ENCODE results near the gene C2CD3.

Gene C2CD3

GRCh38 chr11:74170694-74171629 lies at the start of gene C2CD3, which contains the start of gene PPME1:
C2CD3 (minus strand) TSS chr11:74171002; CDS start chr11:74170792, 210 bp downstream.
PPME1 (plus strand) TSS chr11:74171289; CDS start chr11:74171422, 133 bp downstream.
- peak; percentile 99 for DNase-seq (ENCODE audit: low read depth)

GRCh38 chr11:74220376-74220775 lies 49.6 kb upstream of the C2CD3 start:
- no peak for DNase-seq (ENCODE audit: low read depth)

- no peak for DNase-seq (ENCODE audit: low read depth)
These were observed 41.7 kb upstream of the C2CD3 start for GRCh38 chr11:74212533-74212932.

GRCh38 chr11:74208507-74208906 lies 37.7 kb upstream of the C2CD3 start:
- no peak for DNase-seq (ENCODE audit: low read depth)

GRCh38 chr11:74206746-74207145 lies 35.9 kb upstream of the C2CD3 start:
- no peak for DNase-seq (ENCODE audit: low read depth)

GRCh38 chr11:74205181-74205580 lies 34.4 kb upstream of the C2CD3 start:
- DNase-seq (ENCODE audit: low read depth), result no peak

- no peak for DNase-seq (ENCODE audit: low read depth)
These were observed 33.9 kb upstream of the C2CD3 start for GRCh38 chr11:74204701-74205100.

GRCh38 chr11:74203966-74204365 lies 33.2 kb upstream of the C2CD3 start:
- peak; percentile 1 for DNase-seq (ENCODE audit: low read depth)

GRCh38 chr11:74196781-74197486 lies 26.1 kb upstream of the C2CD3 start:
- DNase-seq (ENCODE audit: low read depth), result no peak

- DNase-seq (ENCODE audit: low read depth), result no peak
These were observed 25.0 kb upstream of the C2CD3 start for GRCh38 chr11:74195828-74196227.

- DNase-seq (ENCODE audit: low read depth), result no peak
These were observed 14.9 kb upstream of the C2CD3 start for GRCh38 chr11:74185695-74186094.

- DNase-seq (ENCODE audit: low read depth), result no peak
These were observed 14.5 kb upstream of the C2CD3 start for GRCh38 chr11:74185285-74185684.

- DNase-seq (ENCODE audit: low read depth), result no peak
These were observed 11.8 kb upstream of the C2CD3 start for GRCh38 chr11:74182635-74183034.

- DNase-seq (ENCODE audit: low read depth), result no peak
These were observed 8.6 kb upstream of the C2CD3 start for GRCh38 chr11:74179234-74180052.

GRCh38 chr11:74175920-74176319 lies 5.1 kb upstream of the C2CD3 start:
- no peak for DNase-seq (ENCODE audit: low read depth)

- no peak for DNase-seq (ENCODE audit: low read depth)
These were observed 1.2 kb upstream of the C2CD3 start for GRCh38 chr11:74171997-74172396.

- no peak for DNase-seq (ENCODE audit: low read depth)
These were observed 797 bp upstream of the C2CD3 start for GRCh38 chr11:74171630-74171968.

GRCh38 chr11:74169738-74170458 lies 904 bp downstream of the C2CD3 start:
- no peak for DNase-seq (ENCODE audit: low read depth)

- DNase-seq (ENCODE audit: low read depth), result no peak
These were observed 2.0 kb downstream of the C2CD3 start for GRCh38 chr11:74168838-74169237.

GRCh38 chr11:74162681-74163467 lies 7.9 kb downstream of the C2CD3 start:
- DNase-seq (ENCODE audit: low read depth), result no peak

- DNase-seq (ENCODE audit: low read depth), result no peak
These were observed 11.2 kb downstream of the C2CD3 start for GRCh38 chr11:74159642-74160041.
